Heart left ventricle (tissue), 13 donors: ENCODE data around the gene PTX4.

ENCODE experiments used
- CTCF ChIP-seq, 12 donors: fragments of 200-600 bp; sonication (generic) in 4 of 12; IDR thresholded peaks; one replicate each; pipeline versions ENCODE4 v1.5.0 to v1.8.0; 2018 to 2022; ENCODE audit warnings: antibody characterized with exemption in 12 of 12, mild to moderate bottlenecking in 5 of 12
- POLR2A ChIP-seq, 2 donors: fragments of 450-650 bp; IDR thresholded peaks; one replicate each; pipeline ENCODE4 v1.6.1; 2017; ENCODE audit warnings: antibody characterized with exemption in 2 of 2, mild to moderate bottlenecking in 2 of 2, moderate library complexity in 2 of 2
- donor health status: ischemic (EF 13 %, LVEDD 7.1; RV severe dilation, severe dysfunction).
- donor health status: DM: no; HTN: yes; CAD: no.
- donor health status: DM: no; HTN: no; CAD: no.
- donor health status: ischemic (EF 25% LVEDD 6.9; RV normal size, moderate dysfunction).
- donor health status: ischemic (EF 25% LVEDD 5.7; RV mildly dilated, moderate dysfunction).
- donor health status: ischemic (EF 35%, LVEDD 5.7; RV mildly dilated, moderate dysfunction).
- donor health status: nonischemic (EF 11% LVEDD 7.7; RV severe dilation, severe dysfunction).
- donor health status: DM: yes; HTN: yes; CAD: no.
- donor health status: PGD.
- donor health status: ischemic (EF 29% LVEDD 5.4; RV normal size, mild dysfunction).
- donor health status: nonischemic (EF 23%, LVEDD 6.1; RV moderate dilation, normal function).

- no peak for TF ChIP-seq CTCF (IDR thresholded peaks at IDR 0.05)
- TF ChIP-seq POLR2A (IDR thresholded peaks at IDR 0.05): no peak
Measured at GRCh38 chr16:1488054-1488601, 616 bp downstream of the PTX4 start.
